GM21381 (cell line): Measurements from ENCODE around the gene PPP1R9B.

Experiments used
- ATAC-seq: cut with Tn5 transposase; IDR thresholded peaks from one replicate; pipeline ENCODE4 v1.9.1; 2021; ENCODE audit warnings: mild to moderate bottlenecking, moderate library complexity; ENCODE audit not compliant: unreplicated experiment

Gene PPP1R9B, protein sequence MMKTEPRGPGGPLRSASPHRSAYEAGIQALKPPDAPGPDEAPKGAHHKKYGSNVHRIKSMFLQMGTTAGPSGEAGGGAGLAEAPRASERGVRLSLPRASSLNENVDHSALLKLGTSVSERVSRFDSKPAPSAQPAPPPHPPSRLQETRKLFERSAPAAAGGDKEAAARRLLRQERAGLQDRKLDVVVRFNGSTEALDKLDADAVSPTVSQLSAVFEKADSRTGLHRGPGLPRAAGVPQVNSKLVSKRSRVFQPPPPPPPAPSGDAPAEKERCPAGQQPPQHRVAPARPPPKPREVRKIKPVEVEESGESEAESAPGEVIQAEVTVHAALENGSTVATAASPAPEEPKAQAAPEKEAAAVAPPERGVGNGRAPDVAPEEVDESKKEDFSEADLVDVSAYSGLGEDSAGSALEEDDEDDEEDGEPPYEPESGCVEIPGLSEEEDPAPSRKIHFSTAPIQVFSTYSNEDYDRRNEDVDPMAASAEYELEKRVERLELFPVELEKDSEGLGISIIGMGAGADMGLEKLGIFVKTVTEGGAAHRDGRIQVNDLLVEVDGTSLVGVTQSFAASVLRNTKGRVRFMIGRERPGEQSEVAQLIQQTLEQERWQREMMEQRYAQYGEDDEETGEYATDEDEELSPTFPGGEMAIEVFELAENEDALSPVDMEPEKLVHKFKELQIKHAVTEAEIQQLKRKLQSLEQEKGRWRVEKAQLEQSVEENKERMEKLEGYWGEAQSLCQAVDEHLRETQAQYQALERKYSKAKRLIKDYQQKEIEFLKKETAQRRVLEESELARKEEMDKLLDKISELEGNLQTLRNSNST

DNA sequence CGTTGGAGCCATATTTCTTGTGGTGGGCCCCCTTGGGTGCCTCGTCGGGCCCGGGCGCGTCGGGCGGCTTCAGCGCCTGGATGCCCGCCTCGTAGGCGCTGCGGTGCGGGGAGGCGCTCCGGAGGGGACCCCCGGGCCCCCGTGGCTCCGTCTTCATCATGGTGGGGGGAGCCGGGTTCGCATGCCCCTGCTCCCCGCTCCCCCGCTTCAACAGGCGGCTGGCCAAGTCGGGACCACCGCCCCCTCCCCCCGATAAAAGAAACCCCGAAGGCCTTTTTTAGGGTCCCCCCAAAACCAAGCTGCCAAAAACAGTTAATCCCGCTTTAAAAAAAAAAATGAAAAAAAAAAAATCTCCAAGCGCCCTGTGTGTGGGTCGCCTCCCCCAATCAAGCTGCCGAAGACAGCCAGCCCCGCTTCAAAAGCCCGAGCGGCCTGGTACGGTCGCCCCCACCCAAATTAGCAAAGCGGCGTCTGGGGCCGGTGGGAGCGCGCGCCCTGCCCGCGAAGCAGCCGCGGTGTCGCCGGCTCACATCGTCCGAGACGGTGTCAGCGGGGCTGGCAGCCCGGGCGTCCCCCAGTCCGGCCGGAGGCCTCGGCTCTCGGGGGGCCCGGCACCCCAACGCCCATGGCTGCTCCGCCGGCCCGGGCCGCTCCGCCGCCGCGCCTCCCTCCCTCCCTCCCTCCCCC, at the start of gene PPP1R9B:
TSS of gene PPP1R9B (minus strand) at position 324 of the 687 bp plus-strand sequence. CDS start at position 160, 164 bp downstream.
- ATAC-seq: no peak

DNA sequence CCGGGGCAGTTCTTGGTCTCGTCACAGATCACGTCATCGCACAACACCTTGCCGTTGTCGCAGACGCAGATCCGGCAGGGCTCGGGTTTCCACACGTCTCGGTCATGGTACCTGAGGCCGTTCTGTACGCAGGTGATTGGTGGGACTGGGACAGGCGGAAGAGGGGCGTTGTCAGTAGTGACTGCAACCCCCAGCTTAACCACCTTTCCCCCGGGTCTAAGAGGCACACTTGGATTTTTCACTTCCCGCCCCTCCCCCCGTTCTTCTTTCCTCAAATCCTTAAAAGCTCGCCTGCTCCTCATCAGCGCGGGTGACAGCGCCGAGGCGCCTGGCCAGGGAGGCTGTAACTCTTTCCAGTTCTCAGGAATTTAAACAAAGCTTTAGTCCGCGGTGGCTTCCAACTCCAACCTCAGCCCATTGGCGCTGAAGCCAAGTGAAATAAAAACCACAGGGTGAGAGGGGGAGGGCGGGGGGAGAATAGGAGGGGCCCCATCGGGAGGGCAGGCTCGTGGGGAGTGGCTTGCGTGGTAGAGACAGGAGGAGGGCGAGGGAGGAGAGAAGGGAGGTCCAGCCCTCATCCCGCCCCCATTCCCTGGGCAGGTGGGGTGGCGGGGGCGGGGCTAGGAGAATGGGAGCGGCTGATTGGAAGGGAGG, 49.5 kb upstream of the PPP1R9B start:
- no peak for ATAC-seq

DNA sequence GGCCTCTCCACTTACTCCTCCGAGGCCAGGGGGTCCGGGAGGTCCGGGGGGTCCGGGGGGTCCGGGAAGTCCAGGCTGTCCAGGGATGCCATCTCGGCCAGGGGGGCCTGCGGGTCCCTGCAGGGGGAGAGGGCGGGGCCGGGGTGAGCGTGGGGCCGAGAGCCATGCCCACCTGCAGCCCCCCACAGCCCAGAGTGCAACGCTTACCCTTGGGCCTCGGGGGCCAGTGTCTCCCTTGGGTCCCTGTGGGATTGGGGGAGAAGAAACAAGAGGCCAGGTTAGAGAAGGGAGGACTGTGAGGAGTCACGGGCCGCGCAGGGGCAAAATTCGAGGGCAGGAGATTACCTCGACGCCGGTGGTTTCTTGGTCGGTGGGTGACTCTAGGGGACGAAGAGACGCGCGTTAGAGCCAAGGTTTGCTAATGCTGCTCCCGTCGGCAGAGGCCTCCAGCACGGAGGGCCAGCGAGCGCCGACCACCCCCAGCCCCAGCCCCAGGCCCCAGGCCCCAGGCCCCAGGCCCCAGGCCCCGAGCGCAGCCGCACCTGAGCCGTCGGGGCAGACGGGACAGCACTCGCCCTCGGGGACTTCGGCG, 48.8 kb upstream of the PPP1R9B start:
- ATAC-seq: no peak

DNA sequence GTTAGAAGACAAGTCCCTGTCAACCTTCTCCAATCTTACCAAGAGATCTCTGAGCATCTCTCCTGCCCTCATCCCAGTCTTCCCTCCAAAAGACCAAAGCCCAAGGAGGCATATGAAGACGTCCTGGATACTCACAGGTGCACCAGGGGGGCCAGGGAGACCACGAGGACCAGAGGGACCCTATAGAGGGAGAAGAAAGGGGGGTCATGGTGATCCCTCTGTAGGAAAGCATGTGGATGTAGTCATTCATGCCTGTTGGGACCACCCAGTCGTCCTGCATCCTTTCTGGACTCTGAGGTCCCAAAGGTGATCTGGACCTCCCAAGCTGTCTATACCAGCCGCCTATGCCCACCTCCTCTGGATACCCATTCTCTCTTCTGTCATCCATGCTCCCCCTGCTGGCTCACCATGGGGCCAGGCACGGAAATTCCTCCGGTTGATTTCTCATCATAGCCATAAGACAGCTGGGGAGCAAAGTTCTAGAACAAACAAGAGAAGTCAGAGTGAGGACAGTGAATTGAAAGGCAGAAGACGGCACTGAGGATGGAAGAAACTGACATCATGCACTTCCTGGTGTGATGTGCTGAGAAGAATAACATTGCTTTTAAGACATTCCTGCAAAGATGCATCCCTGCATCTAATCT, 47.7 kb upstream of the PPP1R9B start:
- ATAC-seq: no peak

DNA sequence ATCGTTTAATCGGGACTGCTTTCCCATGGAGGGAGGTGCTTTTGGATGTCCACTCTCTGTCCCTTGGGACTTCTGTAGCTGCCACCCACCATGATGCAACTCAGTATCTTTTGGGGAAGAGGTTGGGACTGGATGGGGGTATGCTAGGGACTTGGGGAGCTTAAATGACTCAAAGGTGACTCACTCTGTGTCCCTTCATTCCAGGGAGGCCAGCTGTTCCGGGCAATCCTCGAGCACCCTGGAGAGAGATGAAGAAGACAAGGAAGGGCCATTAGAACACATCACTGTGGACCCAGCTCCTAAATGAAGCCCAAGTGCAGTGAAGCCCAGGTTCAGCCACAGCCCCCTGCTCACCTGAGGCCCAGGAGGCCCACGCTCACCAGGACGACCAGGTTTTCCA, 46.3 kb upstream of the PPP1R9B start:
- no peak for ATAC-seq

DNA sequence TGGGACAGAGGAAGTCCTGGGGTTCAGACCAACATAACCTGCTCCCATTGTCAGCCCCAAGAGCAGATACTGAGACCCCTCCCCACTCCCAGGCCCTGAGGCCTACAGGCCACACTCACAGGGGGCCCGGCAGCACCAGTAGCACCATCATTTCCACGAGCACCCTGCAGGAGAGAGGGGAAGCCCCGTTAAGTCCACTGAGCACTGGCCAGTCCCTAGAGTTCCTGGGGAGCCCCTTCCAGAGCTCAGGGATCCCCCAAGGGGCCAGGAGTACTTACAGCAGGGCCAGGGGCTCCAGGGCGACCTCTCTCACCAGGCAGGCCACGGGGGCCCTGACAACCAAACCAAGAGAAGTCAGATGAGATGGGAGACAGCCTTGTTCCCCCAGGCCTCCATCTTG, 45.6 kb upstream of the PPP1R9B start:
- ATAC-seq: no peak

DNA sequence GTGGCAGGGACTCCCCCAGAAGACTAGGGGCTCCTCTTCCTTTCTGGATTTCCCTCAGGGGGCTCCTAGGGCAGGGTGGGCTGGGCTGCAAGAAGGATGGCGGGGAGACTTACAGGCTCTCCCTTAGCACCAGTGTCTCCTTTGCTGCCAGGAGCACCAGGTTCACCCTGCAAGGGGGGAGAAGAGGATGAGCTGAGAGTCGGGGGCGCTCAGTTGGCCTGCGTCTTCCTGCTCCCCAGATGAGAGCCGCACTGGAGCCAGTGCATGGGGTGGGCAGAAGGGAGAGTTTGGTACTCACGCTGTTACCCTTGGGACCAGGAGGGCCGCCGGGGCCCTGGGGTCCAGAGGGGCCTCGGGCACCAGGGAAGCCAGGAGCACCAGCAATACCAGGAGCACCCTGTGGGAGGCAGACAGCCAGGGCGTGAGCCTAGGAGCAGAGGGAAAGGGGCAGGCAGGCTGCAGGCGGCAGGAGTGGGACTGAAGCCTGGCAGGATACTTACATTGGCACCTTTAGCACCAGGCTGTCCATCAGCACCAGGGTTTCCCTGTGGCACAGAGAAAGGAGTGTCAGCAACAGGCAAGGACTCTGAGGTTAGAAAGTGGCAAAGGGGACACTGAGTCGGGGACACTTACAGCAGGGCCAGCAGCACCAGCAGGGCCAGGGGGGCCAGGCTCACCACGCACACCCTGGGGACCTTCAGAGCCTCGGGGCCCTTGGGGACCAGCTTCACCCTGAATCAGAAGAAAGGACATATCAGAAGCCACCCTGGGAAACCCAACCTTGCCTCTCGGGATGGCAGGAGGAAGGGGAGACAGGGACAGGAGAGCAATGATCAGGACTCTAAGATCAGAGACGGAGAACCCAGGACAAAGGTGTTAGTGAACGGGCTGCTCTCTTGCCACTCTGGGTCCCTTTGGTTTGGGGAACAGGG, 44.7 kb upstream of the PPP1R9B start:
- ATAC-seq: no peak

DNA sequence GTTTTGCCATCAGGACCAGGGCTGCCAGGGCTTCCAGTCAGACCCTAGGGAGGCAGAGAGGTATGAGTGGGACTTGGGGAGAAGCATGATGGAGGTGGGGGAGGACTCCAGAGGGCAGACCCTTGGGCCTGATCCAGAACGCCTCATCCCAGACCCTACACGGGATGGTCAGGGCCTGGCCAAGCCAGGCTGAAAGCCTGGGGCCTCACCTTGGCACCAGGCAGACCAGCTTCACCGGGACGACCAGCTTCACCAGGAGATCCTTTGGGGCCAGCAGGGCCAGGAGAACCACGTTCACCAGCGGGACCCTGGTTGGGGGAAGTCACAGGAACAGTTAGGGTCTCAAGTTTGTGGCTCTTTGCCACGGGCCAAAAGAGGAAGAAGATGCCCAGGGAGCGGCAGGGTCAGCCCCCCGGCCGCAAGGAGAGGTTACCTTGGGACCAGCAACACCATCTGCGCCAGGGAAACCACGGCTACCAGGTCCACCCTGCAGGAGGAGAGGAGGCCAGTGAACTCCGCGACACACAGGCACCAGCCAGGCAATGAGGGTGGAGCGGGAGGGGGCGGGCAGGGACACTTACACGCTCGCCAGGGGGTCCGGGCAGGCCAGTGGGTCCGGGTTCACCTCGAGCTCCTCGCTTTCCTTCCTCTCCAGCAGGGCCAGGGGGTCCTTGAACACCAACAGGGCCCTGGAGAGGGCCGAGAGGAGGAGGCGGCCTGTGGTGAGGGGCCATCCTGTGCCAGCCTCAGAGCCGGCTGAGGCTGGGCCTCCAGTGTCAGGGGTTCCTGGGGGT, 43.9 kb upstream of the PPP1R9B start:
- ATAC-seq: no peak

DNA sequence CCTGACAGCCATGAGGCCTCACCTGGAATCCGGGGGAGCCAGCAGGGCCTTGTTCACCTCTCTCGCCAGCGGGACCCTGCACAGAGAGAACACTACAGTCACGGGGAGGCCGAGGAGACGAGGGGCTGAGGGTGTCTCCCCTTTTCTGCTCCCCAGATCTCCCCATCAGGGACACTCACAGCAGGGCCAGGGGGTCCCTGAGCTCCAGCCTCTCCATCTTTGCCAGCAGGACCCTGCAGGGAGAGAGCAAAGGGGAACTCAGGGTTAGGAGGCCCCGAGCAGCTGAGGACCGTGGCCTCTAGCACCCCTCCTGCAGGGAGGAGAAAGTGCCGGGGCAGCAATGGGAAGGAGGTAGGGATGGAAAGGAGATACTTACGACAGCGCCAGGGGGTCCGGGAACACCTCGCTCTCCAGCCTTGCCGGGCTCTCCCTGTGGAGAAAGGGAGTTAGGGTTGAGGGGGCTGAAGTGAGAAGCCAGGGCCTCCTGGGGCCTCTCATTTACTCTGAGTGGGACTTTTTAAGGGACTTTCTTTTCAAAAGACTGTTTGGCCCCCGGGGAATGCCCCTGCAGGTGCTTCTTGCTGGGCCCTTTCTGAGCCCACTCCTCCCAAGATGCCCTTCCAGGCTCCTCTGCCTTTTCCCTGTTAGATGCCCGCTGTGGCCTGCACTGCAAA, 42.3 kb upstream of the PPP1R9B start:
- no peak for ATAC-seq

DNA sequence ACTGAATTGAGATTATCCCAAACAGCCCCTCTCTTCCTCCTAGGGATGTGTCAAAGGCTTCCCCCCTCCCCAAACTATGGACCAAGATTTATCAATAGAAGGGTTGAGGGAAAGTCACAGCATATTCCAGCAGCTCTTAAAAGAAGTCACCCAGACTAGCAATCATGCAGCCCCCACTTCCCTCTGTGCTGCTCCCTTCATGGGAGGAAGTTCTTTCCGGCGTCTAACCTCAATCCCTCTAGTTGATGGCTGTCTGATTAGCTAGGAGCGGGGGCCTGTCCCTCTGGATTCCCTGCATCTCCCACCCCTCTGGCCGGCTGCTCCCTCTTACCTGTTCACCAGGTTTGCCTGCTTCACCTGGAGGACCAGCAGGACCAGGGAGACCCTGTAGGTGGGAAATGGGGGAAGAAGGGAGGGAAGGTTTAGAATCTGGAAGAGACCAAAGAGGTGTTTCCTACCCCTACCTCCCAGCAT, 41.7 kb upstream of the PPP1R9B start:
- no peak for ATAC-seq

DNA sequence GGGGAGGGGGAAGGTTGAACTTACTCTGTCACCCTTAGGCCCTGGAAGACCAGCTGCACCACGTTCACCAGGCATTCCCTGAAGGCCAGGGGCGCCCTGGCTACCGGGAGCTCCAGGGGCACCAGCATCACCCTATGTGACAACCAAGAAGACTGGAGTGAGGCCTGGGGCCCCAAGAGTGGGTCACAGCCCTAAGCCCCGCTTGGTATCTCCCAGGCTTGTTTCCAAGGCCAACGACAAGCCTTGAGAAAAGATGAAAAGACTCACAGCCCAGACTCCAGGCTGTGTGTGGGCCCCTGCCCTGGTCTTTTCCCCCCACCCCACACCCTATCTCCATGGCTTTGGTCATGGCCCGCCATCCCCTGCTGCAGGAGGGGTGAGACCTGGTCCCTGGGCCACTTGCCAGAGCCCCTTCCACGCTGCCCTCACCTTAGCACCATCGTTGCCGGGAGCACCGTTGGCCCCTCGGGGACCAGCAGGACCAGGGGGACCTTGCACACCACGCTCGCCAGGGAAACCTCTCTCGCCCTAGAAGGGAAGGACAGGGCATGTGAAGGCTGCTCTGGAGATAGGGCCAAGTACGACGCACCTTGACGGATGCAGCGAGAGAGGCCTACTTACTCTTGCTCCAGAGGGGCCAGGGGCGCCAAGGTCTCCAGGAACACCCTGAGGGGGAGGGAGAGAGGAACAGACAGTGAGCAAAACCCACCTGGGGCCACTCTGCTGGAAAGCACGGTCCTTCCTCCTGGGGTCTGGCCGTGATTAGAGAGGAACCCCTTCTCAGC, 41.1 kb upstream of the PPP1R9B start:
- ATAC-seq: no peak

DNA sequence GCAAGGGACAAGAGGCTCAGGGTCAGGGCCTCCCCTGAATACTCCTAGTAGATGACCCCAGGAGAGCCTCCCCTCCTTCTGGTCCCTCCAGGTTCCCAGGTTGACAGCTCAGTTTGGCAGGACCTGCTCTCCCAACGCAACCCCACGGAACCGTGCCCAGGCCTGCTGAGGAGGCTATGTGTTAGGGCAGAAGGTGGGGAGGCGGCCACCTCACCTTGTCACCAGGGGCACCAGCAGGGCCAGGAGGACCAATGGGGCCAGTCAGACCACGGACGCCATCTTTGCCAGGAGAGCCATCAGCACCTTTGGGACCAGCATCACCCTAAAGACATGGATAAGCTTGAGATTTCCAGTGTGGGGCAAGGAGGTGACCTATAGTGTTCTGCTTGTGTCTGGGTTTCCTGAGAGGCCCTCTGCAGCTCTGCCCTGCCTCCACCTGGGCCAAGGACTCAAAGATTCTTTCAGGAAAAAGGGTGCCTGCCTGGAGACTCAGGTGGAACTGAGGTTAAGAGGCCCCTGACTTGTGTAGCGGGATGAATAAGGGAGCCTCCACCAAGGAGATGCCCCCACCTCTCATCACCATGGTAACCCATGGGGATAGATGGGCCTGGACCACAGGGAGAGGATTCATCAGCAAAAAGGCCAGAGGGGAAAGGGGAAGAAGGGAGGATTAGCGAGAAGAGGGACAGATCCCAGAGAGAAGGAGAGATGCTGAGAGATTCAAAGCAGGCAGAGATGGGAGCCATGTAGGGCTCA, 40.3 kb upstream of the PPP1R9B start:
- no peak for ATAC-seq

DNA sequence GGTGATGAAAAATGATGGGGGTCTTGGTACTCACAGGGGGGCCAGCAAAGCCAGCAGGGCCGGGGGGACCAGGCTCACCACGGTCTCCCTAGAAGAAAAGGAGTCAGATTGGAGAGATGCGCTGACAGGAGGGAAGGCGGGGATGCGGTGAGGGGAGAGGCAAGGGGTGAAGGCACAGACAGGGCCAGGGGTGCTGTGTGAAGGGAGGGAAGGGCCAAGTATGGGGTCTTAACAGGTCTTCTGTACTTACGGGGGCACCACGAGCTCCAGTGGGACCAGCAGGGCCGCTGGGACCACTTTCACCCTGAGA, 39.8 kb upstream of the PPP1R9B start:
- no peak for ATAC-seq

DNA sequence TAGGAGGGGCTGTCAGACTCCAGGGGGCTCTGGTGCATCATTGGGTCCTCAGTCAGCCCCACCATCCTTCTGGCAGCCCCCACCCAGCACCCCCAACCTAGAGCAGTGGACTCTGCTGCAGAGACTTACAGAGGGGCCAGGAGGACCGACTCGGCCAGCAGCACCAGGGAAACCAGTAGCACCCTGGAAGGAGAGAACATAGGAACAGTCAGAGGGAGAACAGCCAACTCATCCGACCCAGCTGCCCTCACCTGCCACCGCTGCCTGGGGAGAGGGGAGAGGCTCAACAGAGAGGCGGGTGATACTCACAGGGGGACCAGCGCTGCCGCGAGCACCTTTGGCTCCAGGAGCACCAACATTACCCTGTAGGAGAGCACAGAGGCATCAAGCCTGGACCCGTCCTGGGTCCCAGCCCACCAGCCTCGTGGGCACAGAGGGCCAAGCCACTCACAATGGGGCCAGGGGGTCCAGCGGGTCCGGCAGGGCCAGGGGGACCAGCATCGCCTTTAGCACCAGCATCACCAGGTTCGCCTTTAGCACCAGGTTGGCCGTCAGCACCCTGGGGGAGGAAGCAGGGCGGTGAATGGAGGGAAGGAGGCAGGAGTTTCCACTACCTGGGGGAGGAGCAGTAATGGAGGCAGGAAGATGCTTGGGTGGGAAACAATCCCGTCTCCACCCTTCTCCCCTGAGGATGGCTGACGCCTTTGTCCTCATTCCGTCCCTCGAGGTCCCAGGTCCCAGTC, 39.2 kb upstream of the PPP1R9B start:
- no peak for ATAC-seq

DNA sequence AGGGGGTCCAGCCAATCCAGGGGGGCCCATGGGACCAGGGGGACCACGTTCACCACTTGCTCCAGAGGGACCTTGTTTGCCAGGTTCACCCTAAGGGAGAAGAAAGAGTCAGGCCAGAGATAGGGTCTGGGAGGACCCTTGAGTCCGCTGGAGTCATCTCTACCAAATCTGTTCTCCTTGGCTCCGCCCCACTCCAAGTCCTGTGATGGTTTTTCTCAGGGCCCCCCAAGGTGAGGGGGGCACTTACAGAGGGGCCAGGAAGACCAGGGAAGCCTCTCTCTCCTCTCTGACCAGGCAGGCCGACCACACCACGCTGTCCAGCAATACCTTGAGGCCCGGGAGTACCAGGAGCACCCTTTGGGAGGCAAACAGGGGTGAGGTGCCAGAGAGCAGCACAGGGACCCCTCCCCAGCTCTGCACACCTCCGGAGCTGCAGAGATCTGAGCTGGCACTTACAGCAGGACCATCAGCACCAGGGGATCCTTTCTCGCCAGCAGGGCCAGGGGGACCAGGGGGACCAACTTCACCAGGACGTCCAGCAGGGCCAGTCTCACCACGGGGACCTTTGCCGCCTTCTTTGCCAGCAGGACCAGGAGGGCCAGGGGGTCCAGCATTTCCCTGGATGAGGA, 38.6 kb upstream of the PPP1R9B start:
- ATAC-seq: no peak
